Liver (tissue), 9 donors: Measurements from ENCODE around the gene CNTN5. TPM values are rescaled to one million over a fixed set of nuclear protein-coding genes. Genes with fewer than 3 reads are reported as not detected.

Source experiments
- DNase-seq: peaks from one replicate; pipeline ENCODE4 v3.0.0-alpha.2; 2017; ENCODE audit warnings: low spot score
- H3K27ac ChIP-seq, 2 donors: one replicate each; pipeline ENCODE4 v1.7.0; 2013; ENCODE audit warnings: inconsistent platforms in 2 of 2, low read length in 2 of 2, control low read depth in 1 of 2, low read depth in 1 of 2, mild to moderate bottlenecking in 1 of 2
- H3K27me3 ChIP-seq, 4 donors: one replicate each; pipeline versions ENCODE4 v1.6.1 to v1.7.0; 2013; ENCODE audit warnings: low read length in 3 of 4, inconsistent platforms in 1 of 4, mild to moderate bottlenecking in 1 of 4, moderate library complexity in 1 of 4; ENCODE audit not compliant: control insufficient read depth in 4 of 4, insufficient read depth in 4 of 4
- H3K36me3 ChIP-seq, 4 donors: one replicate each; pipeline versions ENCODE4 v1.6.1 to v1.7.0; 2013; ENCODE audit warnings: low read length in 3 of 4, mild to moderate bottlenecking in 3 of 4, low read depth in 1 of 4, moderate library complexity in 1 of 4; ENCODE audit not compliant: control insufficient read depth in 4 of 4, insufficient read depth in 3 of 4
- H3K4me1 ChIP-seq, 4 donors: one replicate each; pipeline versions ENCODE4 v1.6.1 to v1.7.0; 2013; ENCODE audit warnings: low read length in 3 of 4, mild to moderate bottlenecking in 3 of 4, moderate library complexity in 1 of 4; ENCODE audit not compliant: control insufficient read depth in 4 of 4, insufficient read depth in 4 of 4
- H3K4me3 ChIP-seq, 3 donors: one replicate each; pipeline versions ENCODE4 v1.6.1 to v1.7.0; 2013; ENCODE audit warnings: low read length in 3 of 3, control low read depth in 1 of 3, low read depth in 1 of 3, mild to moderate bottlenecking in 1 of 3
- H3K9ac ChIP-seq, 2 donors: one replicate each; pipeline ENCODE4 v1.7.0; 2013; ENCODE audit warnings: low read length in 2 of 2, mild to moderate bottlenecking in 2 of 2, moderate library complexity in 2 of 2, control low read depth in 1 of 2, low read depth in 1 of 2
- H3K9me3 ChIP-seq, 4 donors: one replicate each; pipeline versions ENCODE4 v1.6.1 to v1.7.0; 2013; ENCODE audit warnings: low read length in 3 of 4; ENCODE audit not compliant: control insufficient read depth in 4 of 4
- ATF3 ChIP-seq: IDR thresholded peaks from 2 replicates; pipeline ENCODE4 v1.6.1; 2016; ENCODE audit warnings: antibody characterized with exemption
- EGR1 ChIP-seq, 2 donors: IDR thresholded peaks; 2 replicates each; pipeline ENCODE4 v1.6.1; 2016 to 2018; ENCODE audit warnings: antibody characterized with exemption in 2 of 2, low read depth in 2 of 2
- FOXA1 ChIP-seq: IDR thresholded peaks from 2 replicates; pipeline ENCODE4 v1.6.1; 2016; ENCODE audit warnings: antibody characterized with exemption
- FOXA2 ChIP-seq: IDR thresholded peaks from 2 replicates; pipeline ENCODE4 v1.6.1; 2016; ENCODE audit warnings: antibody characterized with exemption
- GABPA ChIP-seq, 2 donors: IDR thresholded peaks in 1 of 2; conservative IDR thresholded peaks in 1 of 2; 2 replicates each; pipeline ENCODE4 v1.6.1; 2016; ENCODE audit warnings: antibody characterized with exemption in 2 of 2, mild to moderate bottlenecking in 1 of 2, moderate library complexity in 1 of 2
- HNF4A ChIP-seq, 2 donors: conservative IDR thresholded peaks; 2 replicates each; pipeline ENCODE4 v1.6.1; 2016; ENCODE audit warnings: antibody characterized with exemption in 2 of 2, mild to moderate bottlenecking in 2 of 2
- HNF4G ChIP-seq: IDR thresholded peaks from 2 replicates; pipeline ENCODE4 v1.6.1; 2016; ENCODE audit warnings: antibody characterized with exemption
- JUND ChIP-seq, 2 donors: IDR thresholded peaks; 2 replicates each; pipeline ENCODE4 v1.6.1; 2016; ENCODE audit warnings: antibody characterized with exemption in 2 of 2
- NR2F2 ChIP-seq: IDR thresholded peaks from 2 replicates; pipeline ENCODE4 v1.6.1; 2016; ENCODE audit warnings: antibody characterized with exemption
- RXRA ChIP-seq, 2 donors: IDR thresholded peaks; 2 replicates each; pipeline ENCODE4 v1.6.1; 2017 to 2018; ENCODE audit warnings: antibody characterized with exemption in 2 of 2, mild to moderate bottlenecking in 1 of 2
- SP1 ChIP-seq: IDR thresholded peaks from 2 replicates; pipeline ENCODE4 v1.6.1; 2018; ENCODE audit warnings: antibody characterized with exemption, mild to moderate bottlenecking
- TAF1 ChIP-seq: conservative IDR thresholded peaks from 2 replicates; pipeline ENCODE4 v1.6.1; 2016; ENCODE audit warnings: antibody characterized with exemption, mild to moderate bottlenecking
- YY1 ChIP-seq: IDR thresholded peaks from 2 replicates; pipeline ENCODE4 v1.6.1; 2016; ENCODE audit warnings: antibody characterized with exemption, mild to moderate bottlenecking
- WGBS: extraction: QIAGEN DNeasy Blood & Tissue Kit; methylation state at CpG from one replicate; pipeline ENCODE4 v1.1.7; 2013; 5-methylcytosine and 5-hydroxymethylcytosine counted together
- polyA plus RNA-seq, 2 donors: library from polyadenylated mRNA; stranded (reverse) in 1 of 2; unstranded in 1 of 2; fragments of 200-250 nt in 1 of 2; fragments of >200 nt in 1 of 2; fragmentation: Nextera tagmentation in 1 of 2; extraction: Ambion mirVana in 1 of 2; gene quantifications; one replicate each; pipeline versions ENCODE4 v1.2.1 to v1.2.3, GENCODE V29; 2013 to 2015
- total RNA-seq, 2 donors: library from RNA; depleted of rRNA; stranded (reverse); fragments of >200 nt; gene quantifications; one replicate each; pipeline ENCODE4 v1.2.3, GENCODE V29; 2014
- TF ChIP-seq, protein P1 (sequence below): IDR thresholded peaks from 2 replicates; pipeline ENCODE4 v1.6.1; 2016; ENCODE audit warnings: antibody characterized with exemption
- TF ChIP-seq, protein P2 (sequence below): IDR thresholded peaks from 2 replicates; pipeline ENCODE4 v1.6.1; 2016; ENCODE audit warnings: antibody characterized with exemption
- TF ChIP-seq, protein P3 (sequence below): fragments of 150-350 bp; IDR thresholded peaks from 2 replicates; pipeline ENCODE4 v1.5.1; 2017; ENCODE audit warnings: improper control_type of control experiment, low read depth, low read length; ENCODE audit not compliant: missing input control
- donor health status: healthy.
- donor health status: healthy.
- donor health status: healthy.
- donor health status: healthy.
- donor health status: healthy.

The CNTN5 gene
- total and polyA plus RNA-seq, 4 donors = 0.01 to 0.08 (median 0.04) TPM

GRCh38 chr11:99937330-99937729 lies 916.6 kb downstream of the CNTN5 start:
- TF ChIP-seq FOXA2 (no peak), ATF3 (no peak), TAF1 (no peak), GABPA (IDR thresholded peaks at IDR 0.05 in 1 of 2, conservative IDR thresholded peaks at IDR 0.05 in 1 of 2) (no peak), FOXA1 (no peak), EGR1 (IDR thresholded peaks at IDR 0.05; ENCODE audit: low read depth in 2 of 2) (no peak), JUND (IDR thresholded peaks at IDR 0.05) (no peak), SP1 (no peak), HNF4G (no peak)
- TF ChIP-seq, protein P1, sequence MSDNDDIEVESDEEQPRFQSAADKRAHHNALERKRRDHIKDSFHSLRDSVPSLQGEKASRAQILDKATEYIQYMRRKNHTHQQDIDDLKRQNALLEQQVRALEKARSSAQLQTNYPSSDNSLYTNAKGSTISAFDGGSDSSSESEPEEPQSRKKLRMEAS = no peak
- TF ChIP-seq, protein P2, sequence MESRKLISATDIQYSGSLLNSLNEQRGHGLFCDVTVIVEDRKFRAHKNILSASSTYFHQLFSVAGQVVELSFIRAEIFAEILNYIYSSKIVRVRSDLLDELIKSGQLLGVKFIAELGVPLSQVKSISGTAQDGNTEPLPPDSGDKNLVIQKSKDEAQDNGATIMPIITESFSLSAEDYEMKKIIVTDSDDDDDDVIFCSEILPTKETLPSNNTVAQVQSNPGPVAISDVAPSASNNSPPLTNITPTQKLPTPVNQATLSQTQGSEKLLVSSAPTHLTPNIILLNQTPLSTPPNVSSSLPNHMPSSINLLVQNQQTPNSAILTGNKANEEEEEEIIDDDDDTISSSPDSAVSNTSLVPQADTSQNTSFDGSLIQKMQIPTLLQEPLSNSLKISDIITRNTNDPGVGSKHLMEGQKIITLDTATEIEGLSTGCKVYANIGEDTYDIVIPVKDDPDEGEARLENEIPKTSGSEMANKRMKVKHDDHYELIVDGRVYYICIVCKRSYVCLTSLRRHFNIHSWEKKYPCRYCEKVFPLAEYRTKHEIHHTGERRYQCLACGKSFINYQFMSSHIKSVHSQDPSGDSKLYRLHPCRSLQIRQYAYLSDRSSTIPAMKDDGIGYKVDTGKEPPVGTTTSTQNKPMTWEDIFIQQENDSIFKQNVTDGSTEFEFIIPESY = no peak
- TF ChIP-seq, protein P3, sequence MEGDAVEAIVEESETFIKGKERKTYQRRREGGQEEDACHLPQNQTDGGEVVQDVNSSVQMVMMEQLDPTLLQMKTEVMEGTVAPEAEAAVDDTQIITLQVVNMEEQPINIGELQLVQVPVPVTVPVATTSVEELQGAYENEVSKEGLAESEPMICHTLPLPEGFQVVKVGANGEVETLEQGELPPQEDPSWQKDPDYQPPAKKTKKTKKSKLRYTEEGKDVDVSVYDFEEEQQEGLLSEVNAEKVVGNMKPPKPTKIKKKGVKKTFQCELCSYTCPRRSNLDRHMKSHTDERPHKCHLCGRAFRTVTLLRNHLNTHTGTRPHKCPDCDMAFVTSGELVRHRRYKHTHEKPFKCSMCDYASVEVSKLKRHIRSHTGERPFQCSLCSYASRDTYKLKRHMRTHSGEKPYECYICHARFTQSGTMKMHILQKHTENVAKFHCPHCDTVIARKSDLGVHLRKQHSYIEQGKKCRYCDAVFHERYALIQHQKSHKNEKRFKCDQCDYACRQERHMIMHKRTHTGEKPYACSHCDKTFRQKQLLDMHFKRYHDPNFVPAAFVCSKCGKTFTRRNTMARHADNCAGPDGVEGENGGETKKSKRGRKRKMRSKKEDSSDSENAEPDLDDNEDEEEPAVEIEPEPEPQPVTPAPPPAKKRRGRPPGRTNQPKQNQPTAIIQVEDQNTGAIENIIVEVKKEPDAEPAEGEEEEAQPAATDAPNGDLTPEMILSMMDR = no peak
- H3K4me1 ChIP-seq = no peaks in the 10 kb centered on the region
- H3K9ac ChIP-seq = no peak overlapping the region
- H3K9me3 ChIP-seq = peaks cover 0 to 2% (median 0%) of the 10 kb centered on the region in 4 donors
- no peak overlapping the region for H3K4me3 ChIP-seq
- 67% methylated on average over 9 of the region's 9 CpGs for WGBS
- no peaks in the 10 kb centered on the region for H3K36me3 ChIP-seq
- peaks cover 0 to 8% (median 0%) of the 10 kb centered on the region in 4 donors for H3K27me3 ChIP-seq
- DNase-seq = no peak
- H3K27ac ChIP-seq = no peak overlapping the region

DNA sequence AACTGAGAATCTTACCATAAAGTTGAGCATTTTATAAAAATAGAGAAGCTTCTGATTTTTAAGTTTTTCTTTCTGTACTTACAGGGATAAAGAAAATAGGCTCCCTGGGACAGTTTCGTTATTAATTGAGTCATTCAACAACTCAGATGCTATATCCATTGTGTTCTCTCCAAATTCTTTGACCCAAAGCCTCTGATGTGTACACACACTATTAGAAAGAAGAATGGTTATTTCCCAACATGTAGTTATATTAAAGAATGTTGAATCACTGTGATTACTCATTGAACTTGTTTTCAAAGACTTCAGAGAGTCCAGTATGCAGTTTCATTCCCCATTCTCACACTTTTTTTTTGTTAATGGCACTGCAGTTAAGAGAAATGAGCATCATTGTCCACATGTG lies 932.1 kb downstream of the CNTN5 start:
- H3K27ac ChIP-seq = no peak overlapping the region
- H3K9me3 ChIP-seq = no peaks in the 10 kb centered on the region
- no peak overlapping the region for H3K9ac ChIP-seq
- no peaks in the 10 kb centered on the region for H3K27me3 ChIP-seq
- WGBS = 64% methylated on average over 1 of the region's 1 CpG
- TF ChIP-seq RXRA (IDR thresholded peaks at IDR 0.05) (no peak), JUND (IDR thresholded peaks at IDR 0.05) (no peak), YY1 (no peak), HNF4G (no peak), HNF4A (conservative IDR thresholded peaks at IDR 0.05) (no peak), NR2F2 (no peak)
- TF ChIP-seq, protein P1 = no peak
- TF ChIP-seq, protein P3 = no peak
- H3K4me1 ChIP-seq = no peaks in the 10 kb centered on the region
- no peak overlapping the region for H3K4me3 ChIP-seq
- no peak for DNase-seq
- no peaks in the 10 kb centered on the region for H3K36me3 ChIP-seq
